ENCODE results near the gene FTO.

- TF ChIP-seq CTCF (IDR thresholded peaks at IDR 0.05): no peak
- no peak for TF ChIP-seq EZH2 (IDR thresholded peaks at IDR 0.05)
Measured at GRCh38 chr16:54094641-54095040, 390.7 kb downstream of the FTO start.
